Liver (tissue), 9 donors: Measurements from ENCODE around the gene BAZ2A. TPM values are rescaled to one million over a fixed set of nuclear protein-coding genes. Genes with fewer than 3 reads are reported as not detected.

ENCODE experiments used
- DNase-seq: peaks from one replicate; pipeline ENCODE4 v3.0.0-alpha.2; 2017; ENCODE audit warnings: low spot score
- H3K27ac ChIP-seq, 2 donors: one replicate each; pipeline ENCODE4 v1.7.0; 2013; ENCODE audit warnings: inconsistent platforms in 2 of 2, low read length in 2 of 2, control low read depth in 1 of 2, low read depth in 1 of 2, mild to moderate bottlenecking in 1 of 2
- H3K27me3 ChIP-seq, 4 donors: one replicate each; pipeline versions ENCODE4 v1.6.1 to v1.7.0; 2013; ENCODE audit warnings: low read length in 3 of 4, inconsistent platforms in 1 of 4, mild to moderate bottlenecking in 1 of 4, moderate library complexity in 1 of 4; ENCODE audit not compliant: control insufficient read depth in 4 of 4, insufficient read depth in 4 of 4
- H3K36me3 ChIP-seq, 4 donors: one replicate each; pipeline versions ENCODE4 v1.6.1 to v1.7.0; 2013; ENCODE audit warnings: low read length in 3 of 4, mild to moderate bottlenecking in 3 of 4, low read depth in 1 of 4, moderate library complexity in 1 of 4; ENCODE audit not compliant: control insufficient read depth in 4 of 4, insufficient read depth in 3 of 4
- H3K4me1 ChIP-seq, 4 donors: one replicate each; pipeline versions ENCODE4 v1.6.1 to v1.7.0; 2013; ENCODE audit warnings: low read length in 3 of 4, mild to moderate bottlenecking in 3 of 4, moderate library complexity in 1 of 4; ENCODE audit not compliant: control insufficient read depth in 4 of 4, insufficient read depth in 4 of 4
- H3K4me3 ChIP-seq, 3 donors: one replicate each; pipeline versions ENCODE4 v1.6.1 to v1.7.0; 2013; ENCODE audit warnings: low read length in 3 of 3, control low read depth in 1 of 3, low read depth in 1 of 3, mild to moderate bottlenecking in 1 of 3
- H3K9ac ChIP-seq, 2 donors: one replicate each; pipeline ENCODE4 v1.7.0; 2013; ENCODE audit warnings: low read length in 2 of 2, mild to moderate bottlenecking in 2 of 2, moderate library complexity in 2 of 2, control low read depth in 1 of 2, low read depth in 1 of 2
- H3K9me3 ChIP-seq, 4 donors: one replicate each; pipeline versions ENCODE4 v1.6.1 to v1.7.0; 2013; ENCODE audit warnings: low read length in 3 of 4; ENCODE audit not compliant: control insufficient read depth in 4 of 4
- ATF3 ChIP-seq: IDR thresholded peaks from 2 replicates; pipeline ENCODE4 v1.6.1; 2016; ENCODE audit warnings: antibody characterized with exemption
- EGR1 ChIP-seq, 2 donors: IDR thresholded peaks; 2 replicates each; pipeline ENCODE4 v1.6.1; 2016 to 2018; ENCODE audit warnings: antibody characterized with exemption in 2 of 2, low read depth in 2 of 2
- FOXA1 ChIP-seq: IDR thresholded peaks from 2 replicates; pipeline ENCODE4 v1.6.1; 2016; ENCODE audit warnings: antibody characterized with exemption
- FOXA2 ChIP-seq: IDR thresholded peaks from 2 replicates; pipeline ENCODE4 v1.6.1; 2016; ENCODE audit warnings: antibody characterized with exemption
- GABPA ChIP-seq, 2 donors: IDR thresholded peaks in 1 of 2; conservative IDR thresholded peaks in 1 of 2; 2 replicates each; pipeline ENCODE4 v1.6.1; 2016; ENCODE audit warnings: antibody characterized with exemption in 2 of 2, mild to moderate bottlenecking in 1 of 2, moderate library complexity in 1 of 2
- HNF4A ChIP-seq, 2 donors: conservative IDR thresholded peaks; 2 replicates each; pipeline ENCODE4 v1.6.1; 2016; ENCODE audit warnings: antibody characterized with exemption in 2 of 2, mild to moderate bottlenecking in 2 of 2
- HNF4G ChIP-seq: IDR thresholded peaks from 2 replicates; pipeline ENCODE4 v1.6.1; 2016; ENCODE audit warnings: antibody characterized with exemption
- JUND ChIP-seq, 2 donors: IDR thresholded peaks; 2 replicates each; pipeline ENCODE4 v1.6.1; 2016; ENCODE audit warnings: antibody characterized with exemption in 2 of 2
- MAX ChIP-seq: IDR thresholded peaks from 2 replicates; pipeline ENCODE4 v1.6.1; 2016; ENCODE audit warnings: antibody characterized with exemption
- NR2F2 ChIP-seq: IDR thresholded peaks from 2 replicates; pipeline ENCODE4 v1.6.1; 2016; ENCODE audit warnings: antibody characterized with exemption
- RAD21 ChIP-seq, 2 donors: IDR thresholded peaks; 2 replicates each; pipeline ENCODE4 v1.6.1; 2016; ENCODE audit warnings: antibody characterized with exemption in 2 of 2, mild to moderate bottlenecking in 2 of 2
- RXRA ChIP-seq, 2 donors: IDR thresholded peaks; 2 replicates each; pipeline ENCODE4 v1.6.1; 2017 to 2018; ENCODE audit warnings: antibody characterized with exemption in 2 of 2, mild to moderate bottlenecking in 1 of 2
- SP1 ChIP-seq: IDR thresholded peaks from 2 replicates; pipeline ENCODE4 v1.6.1; 2018; ENCODE audit warnings: antibody characterized with exemption, mild to moderate bottlenecking
- TAF1 ChIP-seq: conservative IDR thresholded peaks from 2 replicates; pipeline ENCODE4 v1.6.1; 2016; ENCODE audit warnings: antibody characterized with exemption, mild to moderate bottlenecking
- ZBTB33 ChIP-seq: IDR thresholded peaks from 2 replicates; pipeline ENCODE4 v1.6.1; 2016; ENCODE audit warnings: antibody characterized with exemption
- WGBS: extraction: QIAGEN DNeasy Blood & Tissue Kit; methylation state at CpG from one replicate; pipeline ENCODE4 v1.1.7; 2013; 5-methylcytosine and 5-hydroxymethylcytosine counted together
- polyA plus RNA-seq, 2 donors: library from polyadenylated mRNA; stranded (reverse) in 1 of 2; unstranded in 1 of 2; fragments of 200-250 nt in 1 of 2; fragments of >200 nt in 1 of 2; fragmentation: Nextera tagmentation in 1 of 2; extraction: Ambion mirVana in 1 of 2; gene quantifications; one replicate each; pipeline versions ENCODE4 v1.2.1 to v1.2.3, GENCODE V29; 2013 to 2015
- total RNA-seq, 2 donors: library from RNA; depleted of rRNA; stranded (reverse); fragments of >200 nt; gene quantifications; one replicate each; pipeline ENCODE4 v1.2.3, GENCODE V29; 2014
- TF ChIP-seq, protein P1 (sequence below): IDR thresholded peaks from 2 replicates; pipeline ENCODE4 v1.6.1; 2016; ENCODE audit warnings: antibody characterized with exemption, mild to moderate bottlenecking
- TF ChIP-seq, protein P2 (sequence below): fragments of 150-350 bp; IDR thresholded peaks from 2 replicates; pipeline ENCODE4 v1.5.1; 2017; ENCODE audit warnings: improper control_type of control experiment, low read depth, low read length; ENCODE audit not compliant: missing input control
- donor health status: healthy.
- donor health status: healthy.
- donor health status: healthy.
- donor health status: healthy.
- donor health status: healthy.

BAZ2A gene
- total and polyA plus RNA-seq, 4 donors = 12.8 to 31.9 (median 22.0) TPM

DNA sequence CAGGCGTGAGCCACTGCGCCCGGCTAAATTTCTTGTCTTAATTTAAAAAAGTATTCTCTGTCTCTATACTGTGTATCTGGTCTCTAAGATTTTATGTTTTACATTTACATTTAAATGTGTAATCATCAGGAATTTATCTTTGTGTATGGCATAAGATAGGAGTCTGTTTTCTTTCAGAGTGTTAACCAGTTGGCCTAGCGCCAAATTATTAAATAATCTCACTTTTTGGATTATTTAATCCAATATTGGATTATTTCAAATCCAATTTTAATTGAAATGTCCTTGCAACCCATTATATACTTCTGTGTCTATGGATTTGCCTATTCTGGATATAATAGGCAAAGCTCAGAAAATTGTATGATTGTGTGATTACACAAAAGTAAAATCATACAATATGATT lies 45.0 kb downstream of the BAZ2A start (continued):
- TF ChIP-seq ZBTB33 (no peak), ATF3 (no peak), RXRA (IDR thresholded peaks at IDR 0.05) (no peak), NR2F2 (no peak), FOXA2 (no peak)

DNA sequence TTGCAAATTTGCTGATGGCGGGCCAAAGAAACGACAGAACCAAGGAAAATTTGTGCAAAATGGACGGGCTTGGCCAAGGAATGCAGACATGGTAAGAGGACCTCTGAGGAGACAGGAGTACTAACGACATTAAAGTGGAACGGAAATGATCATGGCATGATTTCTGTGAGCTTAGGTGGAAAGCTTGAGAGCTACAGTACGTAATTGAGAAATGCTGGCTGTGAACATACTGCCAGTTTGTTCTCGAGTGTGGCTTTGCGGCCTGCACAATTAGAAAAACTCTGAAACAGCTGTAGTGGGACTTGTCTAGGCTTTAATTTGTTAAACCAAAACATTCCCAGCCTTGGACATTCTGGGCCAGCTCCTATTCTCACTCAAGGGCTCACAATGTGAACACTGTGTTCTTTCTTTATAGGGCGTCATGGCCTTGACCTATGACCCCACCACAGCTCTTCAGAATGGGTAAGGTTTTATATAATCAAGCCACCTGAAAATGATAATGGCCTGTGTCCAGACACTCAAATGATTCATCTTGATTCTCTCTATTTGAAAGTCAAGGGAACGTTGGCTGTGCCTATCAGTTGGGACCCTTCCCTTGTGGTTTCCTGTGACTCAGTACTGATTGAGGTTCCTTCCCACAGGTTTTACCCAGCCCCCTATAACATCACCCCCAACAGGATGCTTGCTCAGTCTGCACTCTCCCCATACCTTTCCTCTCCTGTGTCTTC lies 48.5 kb downstream of the BAZ2A start:
- DNase-seq = no peak
- no peak overlapping the region for H3K9ac ChIP-seq
- no peaks in the 10 kb centered on the region for H3K4me1 ChIP-seq
- H3K4me3 ChIP-seq = no peak overlapping the region
- TF ChIP-seq FOXA2 (no peak), EGR1 (IDR thresholded peaks at IDR 0.05; ENCODE audit: low read depth in 2 of 2) (no peak), HNF4G (no peak), NR2F2 (no peak), RAD21 (IDR thresholded peaks at IDR 0.05) (no peak), GABPA (IDR thresholded peaks at IDR 0.05 in 1 of 2, conservative IDR thresholded peaks at IDR 0.05 in 1 of 2) (no peak), RXRA (IDR thresholded peaks at IDR 0.05) (no peak), ZBTB33 (no peak), TAF1 (no peak), HNF4A (conservative IDR thresholded peaks at IDR 0.05) (no peak), SP1 (no peak), MAX (no peak), JUND (IDR thresholded peaks at IDR 0.05) (no peak), FOXA1 (no peak)
- TF ChIP-seq, protein P1, sequence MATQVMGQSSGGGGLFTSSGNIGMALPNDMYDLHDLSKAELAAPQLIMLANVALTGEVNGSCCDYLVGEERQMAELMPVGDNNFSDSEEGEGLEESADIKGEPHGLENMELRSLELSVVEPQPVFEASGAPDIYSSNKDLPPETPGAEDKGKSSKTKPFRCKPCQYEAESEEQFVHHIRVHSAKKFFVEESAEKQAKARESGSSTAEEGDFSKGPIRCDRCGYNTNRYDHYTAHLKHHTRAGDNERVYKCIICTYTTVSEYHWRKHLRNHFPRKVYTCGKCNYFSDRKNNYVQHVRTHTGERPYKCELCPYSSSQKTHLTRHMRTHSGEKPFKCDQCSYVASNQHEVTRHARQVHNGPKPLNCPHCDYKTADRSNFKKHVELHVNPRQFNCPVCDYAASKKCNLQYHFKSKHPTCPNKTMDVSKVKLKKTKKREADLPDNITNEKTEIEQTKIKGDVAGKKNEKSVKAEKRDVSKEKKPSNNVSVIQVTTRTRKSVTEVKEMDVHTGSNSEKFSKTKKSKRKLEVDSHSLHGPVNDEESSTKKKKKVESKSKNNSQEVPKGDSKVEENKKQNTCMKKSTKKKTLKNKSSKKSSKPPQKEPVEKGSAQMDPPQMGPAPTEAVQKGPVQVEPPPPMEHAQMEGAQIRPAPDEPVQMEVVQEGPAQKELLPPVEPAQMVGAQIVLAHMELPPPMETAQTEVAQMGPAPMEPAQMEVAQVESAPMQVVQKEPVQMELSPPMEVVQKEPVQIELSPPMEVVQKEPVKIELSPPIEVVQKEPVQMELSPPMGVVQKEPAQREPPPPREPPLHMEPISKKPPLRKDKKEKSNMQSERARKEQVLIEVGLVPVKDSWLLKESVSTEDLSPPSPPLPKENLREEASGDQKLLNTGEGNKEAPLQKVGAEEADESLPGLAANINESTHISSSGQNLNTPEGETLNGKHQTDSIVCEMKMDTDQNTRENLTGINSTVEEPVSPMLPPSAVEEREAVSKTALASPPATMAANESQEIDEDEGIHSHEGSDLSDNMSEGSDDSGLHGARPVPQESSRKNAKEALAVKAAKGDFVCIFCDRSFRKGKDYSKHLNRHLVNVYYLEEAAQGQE = no peak
- TF ChIP-seq, protein P2, sequence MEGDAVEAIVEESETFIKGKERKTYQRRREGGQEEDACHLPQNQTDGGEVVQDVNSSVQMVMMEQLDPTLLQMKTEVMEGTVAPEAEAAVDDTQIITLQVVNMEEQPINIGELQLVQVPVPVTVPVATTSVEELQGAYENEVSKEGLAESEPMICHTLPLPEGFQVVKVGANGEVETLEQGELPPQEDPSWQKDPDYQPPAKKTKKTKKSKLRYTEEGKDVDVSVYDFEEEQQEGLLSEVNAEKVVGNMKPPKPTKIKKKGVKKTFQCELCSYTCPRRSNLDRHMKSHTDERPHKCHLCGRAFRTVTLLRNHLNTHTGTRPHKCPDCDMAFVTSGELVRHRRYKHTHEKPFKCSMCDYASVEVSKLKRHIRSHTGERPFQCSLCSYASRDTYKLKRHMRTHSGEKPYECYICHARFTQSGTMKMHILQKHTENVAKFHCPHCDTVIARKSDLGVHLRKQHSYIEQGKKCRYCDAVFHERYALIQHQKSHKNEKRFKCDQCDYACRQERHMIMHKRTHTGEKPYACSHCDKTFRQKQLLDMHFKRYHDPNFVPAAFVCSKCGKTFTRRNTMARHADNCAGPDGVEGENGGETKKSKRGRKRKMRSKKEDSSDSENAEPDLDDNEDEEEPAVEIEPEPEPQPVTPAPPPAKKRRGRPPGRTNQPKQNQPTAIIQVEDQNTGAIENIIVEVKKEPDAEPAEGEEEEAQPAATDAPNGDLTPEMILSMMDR = no peak
- no peaks in the 10 kb centered on the region for H3K9me3 ChIP-seq
- H3K36me3 ChIP-seq = no peaks in the 10 kb centered on the region
- no peak overlapping the region for H3K27ac ChIP-seq
- H3K27me3 ChIP-seq = no peaks in the 10 kb centered on the region
- 87% methylated on average over 10 of the region's 10 CpGs for WGBS
